ENCODE results near the gene PIKFYVE.

GRCh38 chr2:208370881-208371633, 105.0 kb downstream of the PIKFYVE start:
- TF ChIP-seq TAF1 (IDR thresholded peaks at IDR 0.05; ENCODE audit: borderline replicate concordance, low read depth, low read length) (no peak), POLR2A (IDR thresholded peaks at IDR 0.05; ENCODE audit: low read depth, low read length) (no peak)
